ENCODE results near the gene SFXN5.

GRCh38 chr2:72972352-72973136 is 99.0 kb downstream of the SFXN5 start:
- no peak for TF ChIP-seq CTCF (IDR thresholded peaks at IDR 0.05)
- TF ChIP-seq NR3C1 (CRISPR knock-in tag; conservative IDR thresholded peaks at IDR 0.05; ENCODE audit: low read depth): no peak
- TF ChIP-seq ZNF671 (CRISPR knock-in tag; IDR thresholded peaks at IDR 0.05): no peak
- no peak for TF ChIP-seq ELF4 (CRISPR knock-in tag; IDR thresholded peaks at IDR 0.05; ENCODE audit: low read depth)
- TF ChIP-seq ZNF532 (CRISPR knock-in tag; IDR thresholded peaks at IDR 0.05; ENCODE audit: borderline replicate concordance): no peak
- TF ChIP-seq ESRRA (CRISPR knock-in tag; IDR thresholded peaks at IDR 0.05; ENCODE audit: borderline replicate concordance): no peak
- no peak for TF ChIP-seq CREM (CRISPR knock-in tag; IDR thresholded peaks at IDR 0.05)
- no peak for TF ChIP-seq ATF3 (CRISPR knock-in tag; conservative IDR thresholded peaks at IDR 0.05)
- TF ChIP-seq, protein P1, sequence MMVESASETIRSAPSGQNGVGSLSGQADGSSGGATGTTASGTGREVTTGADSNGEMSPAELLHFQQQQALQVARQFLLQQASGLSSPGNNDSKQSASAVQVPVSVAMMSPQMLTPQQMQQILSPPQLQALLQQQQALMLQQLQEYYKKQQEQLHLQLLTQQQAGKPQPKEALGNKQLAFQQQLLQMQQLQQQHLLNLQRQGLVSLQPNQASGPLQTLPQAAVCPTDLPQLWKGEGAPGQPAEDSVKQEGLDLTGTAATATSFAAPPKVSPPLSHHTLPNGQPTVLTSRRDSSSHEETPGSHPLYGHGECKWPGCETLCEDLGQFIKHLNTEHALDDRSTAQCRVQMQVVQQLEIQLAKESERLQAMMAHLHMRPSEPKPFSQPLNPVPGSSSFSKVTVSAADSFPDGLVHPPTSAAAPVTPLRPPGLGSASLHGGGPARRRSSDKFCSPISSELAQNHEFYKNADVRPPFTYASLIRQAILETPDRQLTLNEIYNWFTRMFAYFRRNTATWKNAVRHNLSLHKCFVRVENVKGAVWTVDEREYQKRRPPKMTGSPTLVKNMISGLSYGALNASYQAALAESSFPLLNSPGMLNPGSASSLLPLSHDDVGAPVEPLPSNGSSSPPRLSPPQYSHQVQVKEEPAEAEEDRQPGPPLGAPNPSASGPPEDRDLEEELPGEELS (CRISPR knock-in tag; IDR thresholded peaks at IDR 0.05): no peak
- no peak for TF ChIP-seq NFE2L1 (CRISPR knock-in tag; IDR thresholded peaks at IDR 0.05)
